ENCODE data around the gene CPNE4. TPM values are rescaled to one million over a fixed set of nuclear protein-coding genes. Genes with fewer than 3 reads are reported as not detected.

The CPNE4 gene
- total RNA-seq (2022; extraction: Qiagen RNA extraction): 5.0 to 7.5 TPM (median 6.0 TPM) in 5 replicates

GRCh38 chr3:132034486-132035464 is at the start of gene CPNE4:
Gene CPNE4, minus strand, starts transcription at chr3:132035014.

GRCh38 chr3:131502530-131503319 is 532.1 kb downstream of the CPNE4 start, which contains the start of gene MRPL3:
Gene MRPL3, minus strand, starts transcription at chr3:131502971. Its CDS starts 150 bp downstream, at chr3:131502821.

